Tibial nerve (tissue), 3 donors: ENCODE data around the gene RIGI.

Experiments used
- CTCF ChIP-seq, 5 experiments: fragments of 200-600 bp in 3 of 5; fragments of 450-650 bp in 2 of 5; sonication (generic) in 3 of 5; IDR thresholded peaks; one replicate each; pipeline ENCODE4 v1.5.1; 2016 to 2019; ENCODE audit warnings: antibody characterized with exemption in 5 of 5, mild to moderate bottlenecking in 3 of 5, moderate library complexity in 2 of 5
- POLR2A ChIP-seq, 2 donors: fragments of 450-650 bp; IDR thresholded peaks; one replicate each; pipeline ENCODE4 v1.6.1; 2017; ENCODE audit warnings: antibody characterized with exemption in 2 of 2, mild to moderate bottlenecking in 2 of 2, moderate library complexity in 2 of 2

DNA sequence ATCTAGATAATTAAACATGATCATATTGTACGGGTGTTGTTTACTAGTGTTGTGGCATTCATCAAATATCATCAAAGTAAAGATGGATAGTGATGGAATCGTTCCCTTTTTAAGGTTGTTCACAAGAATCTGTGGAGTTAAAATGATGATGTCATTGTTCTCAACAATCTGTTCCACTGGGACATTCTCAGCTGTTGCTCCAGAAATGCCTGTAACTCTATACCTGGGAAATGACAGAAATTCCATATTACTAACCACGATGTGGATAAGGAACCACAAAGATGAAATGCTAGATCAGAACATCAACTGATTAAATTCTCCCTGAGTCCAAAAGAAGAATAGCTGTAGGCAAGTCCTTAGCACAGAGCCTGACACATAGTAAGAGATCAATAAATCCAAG, 38.0 kb downstream of the RIGI start:
- TF ChIP-seq CTCF (IDR thresholded peaks at IDR 0.05) (no peak), POLR2A (IDR thresholded peaks at IDR 0.05) (no peak)
